Measurements from ENCODE around the gene SPDEF.

The SPDEF gene

GRCh38 chr6:34489207-34489805, 66.8 kb downstream of the SPDEF start:
- no peak for TF ChIP-seq CTCF (IDR thresholded peaks at IDR 0.05; ENCODE audit: control insufficient read depth, extremely low read depth, insufficient read depth)
- H3K4me3 ChIP-seq (ENCODE audit: low read depth, low read length): no peak overlapping the region
- no peak for DNase-seq (ENCODE audit: low read depth)
